Tibial nerve (tissue), 4 donors: ENCODE results near the gene KIF26A. TPM values are rescaled to one million over a fixed set of nuclear protein-coding genes. Genes with fewer than 3 reads are reported as not detected.

Experiments used
- DNase-seq, 2 donors: peaks; one replicate each; pipeline ENCODE4 v3.0.0-alpha.2; 2019; ENCODE audit warnings: low spot score in 2 of 2
- H3K27ac ChIP-seq, 4 donors: fragments of 200-600 bp; sonication (generic) in 3 of 4; one replicate each; pipeline ENCODE4 v1.5.1; 2017 to 2019; ENCODE audit warnings: mild to moderate bottlenecking in 1 of 4
- H3K27me3 ChIP-seq, 2 donors: fragments of 200-600 bp; sonication (generic) in 1 of 2; one replicate each; pipeline versions ENCODE4 v1.5.1 to v1.6.0; 2017 to 2019
- H3K36me3 ChIP-seq, 3 donors: fragments of 200-600 bp; sonication (generic); one replicate each; pipeline ENCODE4 v1.5.1; 2018 to 2019
- H3K4me1 ChIP-seq, 4 donors: fragments of 200-600 bp; sonication (generic) in 3 of 4; one replicate each; pipeline ENCODE4 v1.5.1; 2017 to 2019
- H3K4me3 ChIP-seq, 4 donors: fragments of 200-600 bp; sonication (generic) in 3 of 4; one replicate each; pipeline ENCODE4 v1.5.1; 2017 to 2019; ENCODE audit warnings: mild to moderate bottlenecking in 1 of 4, moderate library complexity in 1 of 4
- H3K9me3 ChIP-seq, 4 donors: fragments of 200-600 bp; sonication (generic) in 3 of 4; one replicate each; pipeline ENCODE4 v1.5.1; 2017 to 2019
- CTCF ChIP-seq, 5 experiments: fragments of 200-600 bp in 3 of 5; fragments of 450-650 bp in 2 of 5; sonication (generic) in 3 of 5; IDR thresholded peaks; one replicate each; pipeline ENCODE4 v1.5.1; 2016 to 2019; ENCODE audit warnings: antibody characterized with exemption in 5 of 5, mild to moderate bottlenecking in 3 of 5, moderate library complexity in 2 of 5
- EP300 ChIP-seq, 2 donors: sonication (generic); formaldehyde crosslinking; IDR thresholded peaks; one replicate each; pipeline ENCODE4 v1.6.1; 2017; ENCODE audit warnings: antibody characterized with exemption in 2 of 2, mild to moderate bottlenecking in 1 of 2
- POLR2A ChIP-seq, 2 donors: fragments of 450-650 bp; IDR thresholded peaks; one replicate each; pipeline ENCODE4 v1.6.1; 2017; ENCODE audit warnings: antibody characterized with exemption in 2 of 2, mild to moderate bottlenecking in 2 of 2, moderate library complexity in 2 of 2
- WGBS, 2 donors: methylation state at CpG; one replicate each; pipeline ENCODE4 v1.1.5; 2018; 5-methylcytosine and 5-hydroxymethylcytosine counted together
- total RNA-seq, 4 donors: library from RNA; depleted of rRNA; stranded (reverse); fragments of >200 nt; gene quantifications; one replicate each; pipeline ENCODE4 v1.1.0, GENCODE V29; 2016

The KIF26A gene
- total RNA-seq, 4 donors from 2014 or later, result 2.6 to 4.2 (median 3.3) TPM

GRCh38 chr14:104221636-104222369 is 83.4 kb downstream of the KIF26A start:
- no peak for DNase-seq
- 90% methylated on average over 14 to 21 of the region's 21 CpGs for WGBS, 2 donors

GRCh38 chr14:104222396-104223036 is 84.1 kb downstream of the KIF26A start:
- no peak for DNase-seq
- no peaks in the 10 kb centered on the region for H3K36me3 ChIP-seq
- WGBS, 2 donors, result 85 to 91% methylated on average over 7 to 11 of the region's 11 CpGs
- peaks cover 0 to 14% (median 0%) of the 10 kb centered on the region in 4 donors for H3K4me1 ChIP-seq
- H3K27me3 ChIP-seq, result peaks cover 0 to 57% of the 10 kb centered on the region in 2 donors
- TF ChIP-seq POLR2A (IDR thresholded peaks at IDR 0.05) (no peak), CTCF (IDR thresholded peaks at IDR 0.05) (no peak)
- no peak overlapping the region for H3K4me3 ChIP-seq
- H3K27ac ChIP-seq, result no peak overlapping the region
- H3K9me3 ChIP-seq, result peaks cover 0 to 14% (median 0%) of the 10 kb centered on the region in 4 donors

More at GRCh38 chr14:104221636-104222369, 83.4 kb downstream of the KIF26A start:
- Histone ChIP-seq H3K27me3 (peaks cover 0 to 57% of the 10 kb centered on the region in 2 donors), H3K36me3 (no peaks in the 10 kb centered on the region), H3K4me3 (no peak overlapping the region), H3K9me3 (peaks cover 0 to 7% (median 0%) of the 10 kb centered on the region in 4 donors), H3K27ac (no peak overlapping the region), H3K4me1 (peaks cover 0 to 14% (median 0%) of the 10 kb centered on the region in 4 donors)
- TF ChIP-seq CTCF (IDR thresholded peaks at IDR 0.05) (no peak), EP300 (IDR thresholded peaks at IDR 0.05) (no peak), POLR2A (IDR thresholded peaks at IDR 0.05) (no peak)

GRCh38 chr14:104223101-104224041 is 85.0 kb downstream of the KIF26A start:
- DNase-seq, result no peak
- Histone ChIP-seq H3K4me1 (peaks cover 0 to 14% (median 0%) of the 10 kb centered on the region in 4 donors), H3K4me3 (no peak overlapping the region), H3K27me3 (peaks cover 0 to 54% of the 10 kb centered on the region in 2 donors), H3K27ac (no peak overlapping the region), H3K9me3 (peaks cover 0 to 22% (median 0%) of the 10 kb centered on the region in 4 donors), H3K36me3 (no peaks in the 10 kb centered on the region)
- WGBS, 2 donors, result 32 to 40% methylated on average over 18 to 22 of the region's 41 CpGs
- TF ChIP-seq CTCF (IDR thresholded peaks at IDR 0.05) (no peak), EP300 (IDR thresholded peaks at IDR 0.05) (no peak), POLR2A (IDR thresholded peaks at IDR 0.05) (no peak)

- H3K4me3 ChIP-seq, result no peak overlapping the region
- no peaks in the 10 kb centered on the region for H3K36me3 ChIP-seq
- no peak for DNase-seq
- peaks cover 0 to 51% of the 10 kb centered on the region in 2 donors for H3K27me3 ChIP-seq
- no peak for TF ChIP-seq POLR2A (IDR thresholded peaks at IDR 0.05)
- TF ChIP-seq CTCF (IDR thresholded peaks at IDR 0.05), result no peak
- no peak for TF ChIP-seq EP300 (IDR thresholded peaks at IDR 0.05)
- peaks cover 0 to 27% (median 0%) of the 10 kb centered on the region in 4 donors for H3K9me3 ChIP-seq
- WGBS, 2 donors, result 44 to 56% methylated on average over 8 of the region's 8 CpGs
- peaks cover 0 to 14% (median 0%) of the 10 kb centered on the region in 4 donors for H3K4me1 ChIP-seq
- H3K27ac ChIP-seq, result no peak overlapping the region
Measured at GRCh38 chr14:104224131-104224505, 85.7 kb downstream of the KIF26A start.
